GM13977 (cell line): ENCODE results near the gene CD226.
"Not testable (repeated sequence)": the region's sequence is repeated elsewhere in the genome, so short reads cannot be mapped to it uniquely, and the experiment has no call there.

Experiments used
- DNase-seq: peaks from one replicate; pipeline ENCODE4 v3.0.0; 2012; ENCODE audit warnings: low spot score
- CTCF ChIP-seq: IDR thresholded peaks from 2 replicates; pipeline ENCODE4 v1.5.1; 2012; ENCODE audit warnings: mild to moderate bottlenecking, control low read depth; ENCODE audit not compliant: insufficient read depth; ENCODE audit errors: extremely low read depth, missing control alignments
- in situ Hi-C: fragments of 300-500 bp; cut with MboI; formaldehyde crosslinking; loops from one replicate; pipeline ENCODE4 v1.12.0; 2022; ENCODE audit warnings: low sequenced_read_pairs, low pct_unique_long_range_greater_than_20kb, mixed read lengths, inconsistent platforms; ENCODE audit not compliant: unreplicated experiment

Gene CD226

GRCh38 chr18:69874058-69874457 is 73.6 kb downstream of the CD226 start:
- DNase-seq = no peak
- TF ChIP-seq CTCF = no peak
- in situ Hi-C loops = no loop called here

GRCh38 chr18:69872661-69873060 is 75.0 kb downstream of the CD226 start:
- no peak for TF ChIP-seq CTCF
- DNase-seq = no peak
- in situ Hi-C loops = no loop called here

GRCh38 chr18:69871363-69871762 is 76.3 kb downstream of the CD226 start:
- in situ Hi-C loops = no loop called here
- no peak for TF ChIP-seq CTCF
- no peak for DNase-seq

GRCh38 chr18:69870736-69871135 is 76.9 kb downstream of the CD226 start:
- no peak for TF ChIP-seq CTCF
- in situ Hi-C loops = no loop called here
- no peak for DNase-seq

GRCh38 chr18:69866212-69866611 is 81.5 kb downstream of the CD226 start:
- DNase-seq = no peak
- in situ Hi-C loops = no loop called here
- TF ChIP-seq CTCF = no peak

GRCh38 chr18:69865776-69866175 is 81.9 kb downstream of the CD226 start:
- in situ Hi-C loops = no loop called here
- no peak for TF ChIP-seq CTCF
- no peak for DNase-seq

GRCh38 chr18:69864802-69865201 is 82.9 kb downstream of the CD226 start:
- in situ Hi-C loops = not testable (repeated sequence)
- peak; percentile 25 for DNase-seq
